Activated CD4-positive, alpha-beta memory T cell treated with anti-CD3 and anti-CD28 coated beads for 36 hours (primary cell): ENCODE measurements around the gene CDH5. TPM values are rescaled to one million over a fixed set of nuclear protein-coding genes. Genes with fewer than 3 reads are reported as not detected.
"Not testable (repeated sequence)": the region's sequence is repeated elsewhere in the genome, so short reads cannot be mapped to it uniquely, and the experiment has no call there.

Experiments
- CTCF ChIA-PET: fragments of 350-600 bp; sonication (Branson Sonifier 250); formaldehyde crosslinking; loops from one replicate; lab custom pipeline; 2021; ENCODE audit warnings: antibody characterized with exemption, inconsistent platforms; lab: Charles Lee
- POLR2A ChIA-PET: fragments of 350-600 bp; sonication (Branson Sonifier 250); formaldehyde crosslinking; loops from one replicate; lab custom pipeline; 2021; ENCODE audit warnings: antibody characterized with exemption; lab: Charles Lee
- DNase-seq: peaks from one replicate; pipeline ENCODE4 v3.0.0-alpha.2; 2020
- H3K27ac Mint-ChIP-seq: one replicate; pipeline ENCODE4 v1.8.0; 2021; ENCODE audit warnings: mixed read lengths
- H3K27me3 Mint-ChIP-seq: one replicate; pipeline ENCODE4 v1.8.0; 2021; ENCODE audit warnings: mixed read lengths
- H3K36me3 Mint-ChIP-seq: one replicate; pipeline ENCODE4 v1.8.0; 2021; ENCODE audit warnings: mixed read lengths
- H3K4me1 Mint-ChIP-seq: one replicate; pipeline ENCODE4 v1.8.0; 2021; ENCODE audit warnings: low read depth, mixed read lengths
- H3K4me3 Mint-ChIP-seq: one replicate; pipeline ENCODE4 v1.8.0; 2021; ENCODE audit warnings: mild to moderate bottlenecking, mixed read lengths
- H3K9me3 Mint-ChIP-seq: one replicate; pipeline ENCODE4 v1.8.0; 2021; ENCODE audit warnings: mixed read lengths
- intact Hi-C: fragments of 100-400 bp; cut with micrococcal nuclease; formaldehyde crosslinking; loops from one replicate; pipeline ENCODE4 v1.15.1; 2023
- total RNA-seq, 2 experiments: library from RNA; stranded (reverse); gene quantifications; one replicate each; pipeline ENCODE4 v1.2.3, GENCODE V29; 2021

CDH5 gene, protein sequence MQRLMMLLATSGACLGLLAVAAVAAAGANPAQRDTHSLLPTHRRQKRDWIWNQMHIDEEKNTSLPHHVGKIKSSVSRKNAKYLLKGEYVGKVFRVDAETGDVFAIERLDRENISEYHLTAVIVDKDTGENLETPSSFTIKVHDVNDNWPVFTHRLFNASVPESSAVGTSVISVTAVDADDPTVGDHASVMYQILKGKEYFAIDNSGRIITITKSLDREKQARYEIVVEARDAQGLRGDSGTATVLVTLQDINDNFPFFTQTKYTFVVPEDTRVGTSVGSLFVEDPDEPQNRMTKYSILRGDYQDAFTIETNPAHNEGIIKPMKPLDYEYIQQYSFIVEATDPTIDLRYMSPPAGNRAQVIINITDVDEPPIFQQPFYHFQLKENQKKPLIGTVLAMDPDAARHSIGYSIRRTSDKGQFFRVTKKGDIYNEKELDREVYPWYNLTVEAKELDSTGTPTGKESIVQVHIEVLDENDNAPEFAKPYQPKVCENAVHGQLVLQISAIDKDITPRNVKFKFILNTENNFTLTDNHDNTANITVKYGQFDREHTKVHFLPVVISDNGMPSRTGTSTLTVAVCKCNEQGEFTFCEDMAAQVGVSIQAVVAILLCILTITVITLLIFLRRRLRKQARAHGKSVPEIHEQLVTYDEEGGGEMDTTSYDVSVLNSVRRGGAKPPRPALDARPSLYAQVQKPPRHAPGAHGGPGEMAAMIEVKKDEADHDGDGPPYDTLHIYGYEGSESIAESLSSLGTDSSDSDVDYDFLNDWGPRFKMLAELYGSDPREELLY
- not detected for total RNA-seq

DNA sequence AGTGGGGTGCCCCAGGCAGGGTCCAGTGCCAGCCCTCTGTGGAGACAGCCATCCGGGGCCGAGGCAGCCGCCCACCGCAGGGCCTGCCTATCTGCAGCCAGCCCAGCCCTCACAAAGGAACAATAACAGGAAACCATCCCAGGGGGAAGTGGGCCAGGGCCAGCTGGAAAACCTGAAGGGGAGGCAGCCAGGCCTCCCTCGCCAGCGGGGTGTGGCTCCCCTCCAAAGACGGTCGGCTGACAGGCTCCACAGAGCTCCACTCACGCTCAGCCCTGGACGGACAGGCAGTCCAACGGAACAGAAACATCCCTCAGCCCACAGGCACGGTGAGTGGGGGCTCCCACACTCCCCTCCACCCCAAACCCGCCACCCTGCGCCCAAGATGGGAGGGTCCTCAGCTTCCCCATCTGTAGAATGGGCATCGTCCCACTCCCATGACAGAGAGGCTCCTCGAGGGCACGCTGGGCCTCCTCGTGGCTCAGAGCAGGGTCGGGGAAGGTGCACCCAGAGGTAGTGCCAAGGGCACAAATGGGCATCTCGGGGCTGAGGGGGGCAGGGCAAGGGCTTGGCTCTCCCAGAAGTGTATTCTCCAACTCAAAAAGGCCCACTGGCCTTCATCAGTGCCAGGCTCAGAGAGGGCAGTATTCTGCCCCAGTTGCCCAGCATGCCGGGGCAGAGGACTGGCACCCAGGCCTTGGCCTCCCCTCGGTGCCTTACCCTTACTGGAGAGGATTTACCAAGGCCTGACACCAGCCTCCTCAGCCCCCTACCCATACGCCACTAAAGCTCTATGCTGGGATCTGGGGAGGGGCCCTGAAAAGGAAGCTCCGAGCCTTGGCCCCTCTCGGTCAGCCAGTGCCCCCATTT is at the start of gene CDH5:
Gene CDH5 (plus strand): TSS at position 259 of the 867 bp plus-strand sequence. CDS start 12,647 bp downstream, outside the sequence.
- no peak for DNase-seq
- CTCF ChIA-PET: interaction anchor here (1.1 to 2.5 kb wide), 3 partner anchors 9 to 24 kb away, joined by 3 to 8 read pairs (median 3); no protein-coding TSS in a partner anchor
- H3K9me3 Mint-ChIP-seq: no peaks in the 10 kb centered on the region
- POLR2A ChIA-PET: no interaction called here
- H3K4me1 Mint-ChIP-seq: no peaks in the 10 kb centered on the region
- no peak within 1 kb of the TSS for H3K27ac Mint-ChIP-seq
- H3K36me3 Mint-ChIP-seq: no peaks in the 10 kb centered on the region
- intact Hi-C loops: no loop called here
- H3K4me3 Mint-ChIP-seq: no peak within 1 kb of the TSS
- peaks cover 34% of the 10 kb centered on the region for H3K27me3 Mint-ChIP-seq

DNA sequence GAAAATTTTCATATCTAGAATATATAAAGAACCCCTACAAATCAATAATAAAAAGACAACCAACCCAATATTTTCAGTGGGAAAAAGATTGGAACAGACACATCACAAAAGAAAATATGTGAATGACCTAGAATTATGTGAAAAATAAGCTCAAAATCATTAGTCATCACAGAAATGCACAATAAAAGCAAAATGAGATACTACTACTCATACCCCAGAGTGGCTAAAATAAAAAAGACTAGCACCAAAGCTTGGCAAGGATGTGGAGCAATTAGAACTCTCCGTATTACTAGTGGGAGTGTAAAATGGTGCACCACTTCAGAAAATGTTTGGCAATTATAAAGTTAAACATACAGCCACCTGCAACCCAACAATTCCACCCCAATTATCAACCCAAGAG is 48.0 kb upstream of the CDH5 start:
- no peak for DNase-seq
- peaks cover 3% of the 10 kb centered on the region for H3K27me3 Mint-ChIP-seq
- no peaks in the 10 kb centered on the region for H3K4me1 Mint-ChIP-seq
- ChIA-PET POLR2A (no interaction called here), CTCF (interaction anchor here (3.3 kb wide), 1 partner anchor 43 kb away, joined by 12 read pairs; no protein-coding TSS in a partner anchor)
- H3K9me3 Mint-ChIP-seq: no peaks in the 10 kb centered on the region
- H3K4me3 Mint-ChIP-seq: no peak overlapping the region
- H3K36me3 Mint-ChIP-seq: no peaks in the 10 kb centered on the region
- intact Hi-C loops: no loop called here
- no peak overlapping the region for H3K27ac Mint-ChIP-seq

DNA sequence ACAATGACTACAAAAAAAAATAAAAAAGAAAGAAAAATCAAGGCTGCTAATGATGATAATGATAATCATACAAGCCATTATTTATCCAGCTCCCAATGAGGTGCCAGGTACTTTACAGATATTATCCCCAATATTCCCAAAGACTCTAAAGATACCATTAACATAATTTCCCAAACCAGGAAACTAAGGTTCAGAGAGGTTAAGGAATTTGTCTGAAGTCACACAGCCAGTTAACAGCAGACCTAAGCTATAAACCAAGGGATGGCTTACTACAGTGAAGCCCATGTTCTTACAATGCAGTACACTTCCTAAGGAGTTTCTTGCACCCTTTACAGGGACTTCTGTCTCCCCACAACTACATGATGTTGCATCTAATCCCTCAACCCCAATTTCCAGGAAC is 45.7 kb upstream of the CDH5 start:
- CTCF ChIA-PET: interaction anchor here (1.0 to 1.2 kb wide), 2 partner anchors 17 to 45 kb away, joined by 3 read pairs; no protein-coding TSS in a partner anchor
- Mint-ChIP-seq H3K27me3 (no peaks in the 10 kb centered on the region), H3K9me3 (no peaks in the 10 kb centered on the region), H3K27ac (no peak overlapping the region), H3K4me3 (no peak overlapping the region), H3K36me3 (no peaks in the 10 kb centered on the region), H3K4me1 (no peaks in the 10 kb centered on the region)
- no peak for DNase-seq
- POLR2A ChIA-PET: no interaction called here
- intact Hi-C loops: no loop called here

DNA sequence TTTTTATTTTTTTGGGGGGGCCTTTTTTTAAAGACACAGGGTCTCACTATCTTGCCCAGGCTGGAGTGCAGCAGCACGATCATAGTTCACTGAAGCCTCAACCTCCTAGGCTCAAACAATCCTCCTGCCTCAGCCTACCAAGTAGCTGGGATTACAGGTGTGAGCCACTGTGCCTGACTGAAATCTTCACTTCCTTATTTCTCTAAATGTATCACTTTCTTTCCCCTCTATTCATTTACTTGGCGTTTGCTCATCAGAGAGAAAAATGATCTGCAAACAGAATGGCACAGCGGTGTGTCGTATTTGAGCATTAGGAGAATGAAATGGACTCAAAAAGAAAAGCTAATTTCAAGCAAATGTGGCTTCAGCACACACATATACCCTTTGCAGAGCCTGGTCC is 44.3 kb upstream of the CDH5 start:
- Mint-ChIP-seq H3K9me3 (no peaks in the 10 kb centered on the region), H3K27ac (no peak overlapping the region), H3K4me1 (no peaks in the 10 kb centered on the region), H3K36me3 (no peaks in the 10 kb centered on the region), H3K4me3 (no peak overlapping the region), H3K27me3 (peaks cover under 1% of the 10 kb centered on the region)
- intact Hi-C loops: no loop called here
- CTCF ChIA-PET: interaction anchor here (0.8 kb wide), 1 partner anchor 45 kb away, joined by 3 read pairs; no protein-coding TSS in a partner anchor
- POLR2A ChIA-PET: no interaction called here
- DNase-seq: no peak

DNA sequence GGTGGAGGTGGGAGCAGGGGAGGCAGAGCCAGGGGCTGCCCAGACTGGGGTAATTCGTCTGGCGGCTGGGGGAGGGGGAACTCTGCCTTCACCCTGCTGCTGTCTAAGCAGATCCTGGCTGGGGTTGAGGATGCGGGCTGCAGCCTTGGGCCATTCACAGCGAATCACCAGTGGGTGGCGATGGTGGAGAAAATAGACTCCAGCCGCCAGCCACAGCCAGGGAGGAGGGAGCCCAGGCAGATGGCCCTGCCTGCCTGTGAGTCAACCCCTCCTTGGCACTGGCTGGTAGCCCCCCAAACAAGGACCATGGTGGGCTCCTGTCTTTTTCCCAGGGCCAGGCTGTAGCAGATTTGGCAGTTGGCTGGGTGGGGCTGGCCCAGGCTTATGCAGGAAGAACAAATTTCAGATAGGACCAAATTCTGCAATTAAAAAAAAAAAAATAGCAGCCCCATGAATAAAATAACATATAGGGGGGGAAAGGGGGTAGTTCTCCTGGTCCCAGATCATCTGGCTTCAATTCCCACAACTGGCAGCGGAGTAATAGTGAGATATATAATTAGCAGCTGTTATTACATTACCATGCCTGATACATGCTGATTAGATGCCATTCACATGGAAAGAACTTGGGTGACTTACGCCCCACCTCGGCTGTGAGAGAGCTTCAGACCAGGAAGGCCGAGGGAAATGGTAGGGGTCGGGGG is 41.5 kb upstream of the CDH5 start:
- H3K4me3 Mint-ChIP-seq: no peak overlapping the region

DNA sequence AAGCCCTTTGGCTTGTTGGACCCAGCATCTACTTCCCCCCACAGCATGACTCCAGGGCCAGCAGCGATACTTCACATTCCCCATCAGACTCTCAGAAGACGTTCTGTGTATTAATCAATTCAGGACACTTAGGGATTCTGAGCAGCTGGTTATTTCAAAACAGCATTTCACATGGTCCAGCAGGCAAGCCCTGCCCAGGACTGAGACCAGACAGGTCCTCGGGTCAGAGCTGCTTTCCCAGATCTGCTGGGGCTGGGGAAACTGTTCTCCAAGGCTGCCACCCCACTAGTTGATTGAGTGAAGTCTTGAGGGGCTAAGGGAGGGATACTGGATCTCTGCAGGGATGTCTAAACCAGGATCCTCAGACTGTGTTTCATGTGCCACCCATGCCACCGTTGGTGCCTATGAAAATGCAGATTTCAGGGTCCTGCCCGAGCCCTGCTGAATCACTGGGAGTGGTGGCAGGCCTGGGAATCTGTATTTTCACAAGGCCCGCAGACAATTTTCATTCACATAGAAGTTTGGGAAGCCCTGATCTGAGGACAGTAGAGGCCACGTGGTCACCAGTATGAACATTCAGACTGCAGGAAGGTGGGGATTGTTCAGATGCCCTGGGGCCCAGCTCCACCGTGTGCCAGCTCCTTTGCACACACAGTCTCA is 40.6 kb upstream of the CDH5 start:
- POLR2A ChIA-PET: no interaction called here
- intact Hi-C loops: no loop called here
- CTCF ChIA-PET: interaction anchor here (1.6 kb wide), 1 partner anchor 9 kb away, joined by 7 read pairs; no protein-coding TSS in a partner anchor
- DNase-seq: no peak
- H3K4me3 Mint-ChIP-seq: no peak overlapping the region
- no peaks in the 10 kb centered on the region for H3K36me3 Mint-ChIP-seq
- H3K9me3 Mint-ChIP-seq: no peaks in the 10 kb centered on the region
- peaks cover 3% of the 10 kb centered on the region for H3K27me3 Mint-ChIP-seq
- no peaks in the 10 kb centered on the region for H3K4me1 Mint-ChIP-seq
- H3K27ac Mint-ChIP-seq: no peak overlapping the region

More for the DNA sequence above, 41.5 kb upstream of the CDH5 start:
- POLR2A ChIA-PET: no interaction called here
- Mint-ChIP-seq H3K36me3 (no peaks in the 10 kb centered on the region), H3K4me1 (no peaks in the 10 kb centered on the region), H3K27ac (no peak overlapping the region), H3K9me3 (no peaks in the 10 kb centered on the region), H3K27me3 (peaks cover 3% of the 10 kb centered on the region)
- intact Hi-C loops: no loop called here
- CTCF ChIA-PET: interaction anchor here (1.6 kb wide), 1 partner anchor 9 kb away, joined by 7 read pairs; no protein-coding TSS in a partner anchor
- peak; percentile 9 for DNase-seq

DNA sequence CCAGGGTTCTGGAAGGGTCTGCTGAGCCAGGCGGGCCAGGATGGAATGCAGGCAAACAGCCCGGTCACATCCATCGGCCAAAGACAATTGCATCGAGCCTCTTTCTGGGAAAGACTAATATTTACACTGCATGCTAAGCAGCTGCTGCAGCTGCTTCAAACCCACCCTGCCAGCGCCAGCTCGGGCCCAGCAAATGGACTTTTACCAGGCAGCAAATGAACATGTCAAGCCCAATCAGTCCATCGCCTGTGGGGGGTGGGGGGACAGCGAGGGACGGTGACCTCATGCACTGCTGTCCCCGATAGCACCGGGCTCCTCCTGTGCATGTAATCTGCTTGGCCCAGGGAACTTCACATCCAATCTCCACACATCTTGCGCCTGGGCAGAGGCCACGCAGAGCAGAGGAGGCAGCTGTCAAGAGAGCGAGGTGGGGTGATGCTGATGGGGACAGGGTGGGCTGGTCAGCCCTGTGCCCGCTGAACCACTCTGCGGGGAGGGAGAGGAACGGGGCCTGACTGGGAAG is 39.4 kb upstream of the CDH5 start:
- CTCF ChIA-PET: no interaction called here

DNA sequence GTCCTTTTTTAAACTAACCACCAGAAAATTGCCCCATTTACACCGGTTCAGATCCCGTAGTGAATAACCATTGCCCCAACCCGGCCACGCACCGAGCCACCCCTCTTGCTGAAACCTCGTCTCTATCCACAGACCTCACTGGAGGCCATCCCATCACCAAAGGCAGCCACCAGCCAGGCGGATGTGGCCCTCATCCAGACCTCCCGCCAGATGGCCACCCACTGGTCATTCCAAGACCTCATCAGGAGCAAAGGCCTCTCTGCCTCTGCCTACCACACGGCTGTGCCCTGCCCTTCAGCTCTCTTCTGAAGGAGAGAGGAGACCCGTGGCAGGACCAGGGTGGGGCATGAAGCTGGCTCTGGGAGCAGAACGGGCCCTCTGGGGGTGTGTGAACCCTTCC is 38.2 kb upstream of the CDH5 start:
- H3K27ac Mint-ChIP-seq: no peak overlapping the region
- intact Hi-C loops: no loop called here
- CTCF ChIA-PET: interaction anchor here (2.1 kb wide), 1 partner anchor 14 kb away, joined by 7 read pairs; no protein-coding TSS in a partner anchor
- H3K27me3 Mint-ChIP-seq: peaks cover 6% of the 10 kb centered on the region
- no peaks in the 10 kb centered on the region for H3K4me1 Mint-ChIP-seq
- no peak overlapping the region for H3K4me3 Mint-ChIP-seq
- POLR2A ChIA-PET: no interaction called here
- H3K36me3 Mint-ChIP-seq: no peaks in the 10 kb centered on the region
- peaks cover 2% of the 10 kb centered on the region for H3K9me3 Mint-ChIP-seq
- DNase-seq: no peak

More for the DNA sequence above, 39.4 kb upstream of the CDH5 start:
- H3K27me3 Mint-ChIP-seq: peaks cover 3% of the 10 kb centered on the region
- H3K4me3 Mint-ChIP-seq: no peak overlapping the region
- H3K36me3 Mint-ChIP-seq: no peaks in the 10 kb centered on the region
- peaks cover 2% of the 10 kb centered on the region for H3K9me3 Mint-ChIP-seq
- H3K4me1 Mint-ChIP-seq: no peaks in the 10 kb centered on the region
- intact Hi-C loops: no loop called here
- POLR2A ChIA-PET: no interaction called here
- DNase-seq: no peak
- no peak overlapping the region for H3K27ac Mint-ChIP-seq

DNA sequence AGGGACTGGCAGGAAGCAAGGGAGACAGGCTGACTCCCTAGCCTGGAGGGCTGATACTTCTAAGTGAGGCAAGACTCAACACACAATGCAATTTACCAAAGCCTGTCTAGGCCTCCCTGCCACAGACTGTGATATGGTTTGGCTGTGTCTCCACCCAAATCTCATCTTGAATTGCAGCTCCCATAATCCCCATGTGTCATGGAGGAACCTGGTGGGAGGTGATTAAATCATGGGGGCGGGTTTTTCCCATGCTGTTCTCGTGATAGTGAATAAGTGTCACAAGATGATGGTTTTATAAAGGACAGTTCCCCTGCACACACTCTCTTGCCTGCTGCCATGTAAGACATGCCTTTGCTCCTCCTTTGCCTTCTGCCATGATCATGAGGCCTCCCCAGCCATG is 35.0 kb upstream of the CDH5 start:
- CTCF ChIA-PET, H3K4me1 Mint-ChIP-seq, H3K36me3 Mint-ChIP-seq, DNase-seq, POLR2A ChIA-PET, H3K4me3 Mint-ChIP-seq, intact Hi-C loops, H3K27ac Mint-ChIP-seq, H3K9me3 Mint-ChIP-seq: not testable (repeated sequence)
- peaks cover 12% of the 10 kb centered on the region for H3K27me3 Mint-ChIP-seq

DNA sequence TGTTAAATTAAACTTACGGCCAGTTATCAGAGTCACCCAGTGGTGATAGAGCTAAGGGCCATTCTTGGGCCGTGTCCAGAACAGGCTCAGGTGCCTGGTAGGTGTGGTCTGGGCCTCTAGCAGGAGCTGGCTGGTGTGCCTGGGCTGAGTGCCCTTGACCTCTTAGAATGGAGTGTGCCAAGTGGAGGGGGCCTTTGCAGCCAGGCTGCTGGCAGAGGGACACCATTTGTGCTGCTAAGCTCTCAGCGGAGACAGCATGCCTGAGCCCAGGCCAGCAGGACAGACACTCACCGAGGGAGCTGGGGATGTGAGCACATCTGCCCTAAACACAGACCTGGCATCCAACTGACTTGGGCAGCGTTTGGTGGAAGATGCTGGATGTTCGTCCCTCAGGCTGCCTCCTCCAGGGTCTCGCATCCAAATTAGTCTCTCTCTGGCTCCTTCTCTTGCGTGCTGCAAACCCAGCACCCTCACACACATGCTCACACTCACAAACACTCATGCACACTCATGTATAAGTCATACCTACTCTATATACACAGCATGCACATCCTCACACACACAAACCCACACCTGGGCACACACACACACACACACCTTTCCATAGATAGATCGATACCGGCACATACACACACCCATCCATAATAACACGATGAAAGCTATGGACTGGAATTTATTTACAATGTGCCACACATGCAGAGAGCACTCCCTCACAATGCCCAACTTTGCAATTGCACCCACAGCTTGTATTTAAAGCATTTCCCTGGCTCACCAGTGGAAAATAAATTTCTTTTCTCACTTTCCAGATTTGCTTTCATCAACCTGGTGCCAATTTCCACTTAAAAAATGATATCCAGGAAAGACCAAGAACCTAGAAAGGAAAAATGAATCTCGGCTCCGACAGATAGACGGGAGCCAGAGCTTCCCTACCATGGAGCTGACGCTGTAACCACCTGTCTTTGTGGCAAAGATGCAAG is 33.6 kb upstream of the CDH5 start:
- ChIA-PET POLR2A (no interaction called here), CTCF (interaction anchor here (1.1 to 1.3 kb wide), 3 partner anchors 8 to 12 kb away, joined by 3 to 5 read pairs (median 4); no protein-coding TSS in a partner anchor)
- Mint-ChIP-seq H3K9me3 (peaks cover 2% of the 10 kb centered on the region), H3K27me3 (peaks cover 14% of the 10 kb centered on the region), H3K4me3 (no peak overlapping the region), H3K4me1 (no peaks in the 10 kb centered on the region), H3K36me3 (no peaks in the 10 kb centered on the region), H3K27ac (no peak overlapping the region)
- no peak for DNase-seq
- intact Hi-C loops: no loop called here
